A673 (cell line): ENCODE measurements around the gene SOD2.

Experiments
- EZH2 ChIP-seq: fragments of 200-600 bp; sonication (generic); IDR thresholded peaks from 2 replicates; pipeline ENCODE4 v1.6.1; 2017; ENCODE audit warnings: borderline replicate concordance, low read depth, mild to moderate bottlenecking, mixed read lengths, antibody characterized with exemption, low read length; ENCODE audit not compliant: poor library complexity, severe bottlenecking
- TF ChIP-seq, protein P1 (sequence below): fragments of 300-800, 200-600 bp; sonication (generic); conservative IDR thresholded peaks from 2 replicates; pipeline ENCODE4 v1.5.1; 2017; ENCODE audit warnings: low read depth, mild to moderate bottlenecking, antibody characterized with exemption, low read length, moderate library complexity, mixed read lengths

DNA sequence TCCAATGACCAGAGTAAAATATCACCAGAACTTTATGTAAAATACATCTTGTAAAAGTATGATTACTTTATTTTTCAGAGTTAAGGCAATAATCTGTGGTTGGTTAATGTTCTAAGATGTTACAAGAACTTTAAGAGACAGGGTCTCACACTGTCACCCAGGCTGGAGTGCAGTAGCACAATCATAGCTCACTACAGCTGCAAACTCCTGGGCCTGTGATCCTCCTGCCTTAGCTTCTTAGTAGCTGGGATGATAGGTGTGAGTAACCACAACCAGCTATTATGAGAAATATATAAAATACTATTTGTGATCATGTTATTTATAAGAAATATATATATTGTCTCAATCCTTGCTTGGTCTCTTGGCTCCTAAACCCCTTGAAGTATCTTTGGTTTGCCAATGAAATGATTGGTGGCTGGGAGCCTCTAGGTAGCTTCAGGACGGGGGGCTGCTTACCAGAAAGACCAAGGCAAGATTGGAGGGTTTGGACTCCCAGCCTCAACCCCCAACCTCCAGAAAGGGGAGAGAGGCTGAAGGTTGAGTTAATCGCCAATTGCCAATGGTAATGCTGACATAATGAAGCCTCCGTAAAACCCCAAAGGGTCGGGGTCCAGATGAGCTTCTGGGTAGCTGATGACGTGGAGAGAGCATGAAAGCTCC, 15.4 kb downstream of the SOD2 start:
- TF ChIP-seq, protein P1, sequence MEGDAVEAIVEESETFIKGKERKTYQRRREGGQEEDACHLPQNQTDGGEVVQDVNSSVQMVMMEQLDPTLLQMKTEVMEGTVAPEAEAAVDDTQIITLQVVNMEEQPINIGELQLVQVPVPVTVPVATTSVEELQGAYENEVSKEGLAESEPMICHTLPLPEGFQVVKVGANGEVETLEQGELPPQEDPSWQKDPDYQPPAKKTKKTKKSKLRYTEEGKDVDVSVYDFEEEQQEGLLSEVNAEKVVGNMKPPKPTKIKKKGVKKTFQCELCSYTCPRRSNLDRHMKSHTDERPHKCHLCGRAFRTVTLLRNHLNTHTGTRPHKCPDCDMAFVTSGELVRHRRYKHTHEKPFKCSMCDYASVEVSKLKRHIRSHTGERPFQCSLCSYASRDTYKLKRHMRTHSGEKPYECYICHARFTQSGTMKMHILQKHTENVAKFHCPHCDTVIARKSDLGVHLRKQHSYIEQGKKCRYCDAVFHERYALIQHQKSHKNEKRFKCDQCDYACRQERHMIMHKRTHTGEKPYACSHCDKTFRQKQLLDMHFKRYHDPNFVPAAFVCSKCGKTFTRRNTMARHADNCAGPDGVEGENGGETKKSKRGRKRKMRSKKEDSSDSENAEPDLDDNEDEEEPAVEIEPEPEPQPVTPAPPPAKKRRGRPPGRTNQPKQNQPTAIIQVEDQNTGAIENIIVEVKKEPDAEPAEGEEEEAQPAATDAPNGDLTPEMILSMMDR, result no peak
- no peak for TF ChIP-seq EZH2
